Gastrocnemius medialis (tissue), 4 donors: ENCODE data around the gene PILRB. TPM values are rescaled to one million over a fixed set of nuclear protein-coding genes. Genes with fewer than 3 reads are reported as not detected.
A peak's percentile ranks its signal among the peaks of the same experiment; 100 is the strongest.
"Not testable (repeated sequence)": the region's sequence is repeated elsewhere in the genome, so short reads cannot be mapped to it uniquely, and the experiment has no call there.

Experiments used
- ATAC-seq, 2 donors: fragments of 150-250 bp; one replicate each; pipeline ENCODE4 v1.9.1; 2016
- DNase-seq, 2 donors: peaks; one replicate each; pipeline ENCODE4 v3.0.0-alpha.2; 2019
- H3K27ac ChIP-seq, 4 donors: fragments of 200-600 bp; sonication (generic); 1 replicate in 1 of 4; 2 replicates in 3 of 4; pipeline ENCODE4 v1.5.1; 2016 to 2018; ENCODE audit warnings: mild to moderate bottlenecking in 2 of 4, moderate library complexity in 1 of 4
- H3K27me3 ChIP-seq, 3 donors: fragments of 200-600 bp; sonication (generic) in 2 of 3; 1 replicate in 1 of 3; 2 replicates in 2 of 3; pipeline versions ENCODE4 v1.5.1 to v1.6.0; 2016 to 2019; ENCODE audit warnings: mild to moderate bottlenecking in 1 of 3, moderate library complexity in 1 of 3
- H3K36me3 ChIP-seq, 2 donors: fragments of 200-600 bp; sonication (generic) in 1 of 2; one replicate each; pipeline ENCODE4 v1.5.1; 2017 to 2018
- H3K4me1 ChIP-seq, 2 donors: fragments of 200-600 bp; sonication (generic) in 1 of 2; one replicate each; pipeline ENCODE4 v1.5.1; 2016 to 2017; ENCODE audit warnings: mild to moderate bottlenecking in 2 of 2
- H3K4me3 ChIP-seq, 4 donors: fragments of 200-600 bp; sonication (generic) in 3 of 4; 1 replicate in 1 of 4; 2 replicates in 3 of 4; pipeline ENCODE4 v1.5.1; 2016 to 2019; ENCODE audit warnings: mild to moderate bottlenecking in 2 of 4
- H3K9me3 ChIP-seq, 3 donors: fragments of 200-600 bp; sonication (generic) in 2 of 3; 1 replicate in 1 of 3; 2 replicates in 2 of 3; pipeline ENCODE4 v1.5.1; 2016 to 2019
- POLR2A ChIP-seq, 2 donors: fragments of 450-650 bp; IDR thresholded peaks; one replicate each; pipeline ENCODE4 v1.6.1; 2017; ENCODE audit warnings: antibody characterized with exemption in 2 of 2, mild to moderate bottlenecking in 2 of 2, moderate library complexity in 2 of 2
- in situ Hi-C, 4 donors: fragments of 200-750 bp; cut with MboI; loops; one replicate each; pipeline versions ENCODE4 v1.15.0 to v1.8.0; 2017; ENCODE audit warnings: low sequenced_read_pairs in 4 of 4
- intact Hi-C: fragments of 100-400 bp; cut with DNase I; formaldehyde crosslinking; loops from one replicate; pipeline ENCODE4 v1.15.1; 2023; ENCODE audit warnings: low total_unique reads
- total RNA-seq, 4 donors: library from RNA; depleted of rRNA; stranded (reverse); fragments of >200 nt; gene quantifications; one replicate each; pipeline versions ENCODE4 v1.1.0 to v1.2.3, GENCODE V29; 2016
- TF ChIP-seq, protein P1 (sequence below), 5 experiments: fragments of 450-650 bp in 3 of 5; fragments of 200-600 bp in 2 of 5; sonication (generic) in 2 of 5; IDR thresholded peaks in 4 of 5; conservative IDR thresholded peaks in 1 of 5; 1 replicate in 4 of 5; 2 replicates in 1 of 5; pipeline ENCODE4 v1.5.1; 2016 to 2019; ENCODE audit warnings: antibody characterized with exemption in 5 of 5, mild to moderate bottlenecking in 3 of 5, moderate library complexity in 3 of 5

PILRB gene
- total RNA-seq, 4 donors from 2014 or later = 11.8 to 32.4 (median 20.8) TPM

DNA sequence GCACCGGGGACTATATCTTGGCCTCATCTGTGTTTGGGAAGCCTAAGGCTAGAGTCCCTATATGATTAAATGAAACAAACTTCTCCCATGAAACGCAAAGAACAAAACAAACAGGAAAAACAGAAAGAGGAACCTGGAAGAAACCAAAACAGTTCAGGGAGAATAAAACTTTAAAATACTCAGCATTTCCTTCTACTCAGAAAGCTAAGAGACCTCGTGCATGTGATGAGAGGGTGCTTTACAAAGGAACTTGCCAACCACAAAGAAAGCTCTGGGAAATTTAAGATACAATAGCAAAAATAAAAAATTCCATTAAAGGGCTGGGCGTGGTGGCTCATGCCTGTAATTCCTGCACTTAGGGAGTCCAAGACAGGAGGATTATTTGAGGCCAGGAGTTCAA, 22.3 kb downstream of the PILRB start:
- TF ChIP-seq POLR2A (IDR thresholded peaks at IDR 0.05) = no peak
- TF ChIP-seq, protein P1, sequence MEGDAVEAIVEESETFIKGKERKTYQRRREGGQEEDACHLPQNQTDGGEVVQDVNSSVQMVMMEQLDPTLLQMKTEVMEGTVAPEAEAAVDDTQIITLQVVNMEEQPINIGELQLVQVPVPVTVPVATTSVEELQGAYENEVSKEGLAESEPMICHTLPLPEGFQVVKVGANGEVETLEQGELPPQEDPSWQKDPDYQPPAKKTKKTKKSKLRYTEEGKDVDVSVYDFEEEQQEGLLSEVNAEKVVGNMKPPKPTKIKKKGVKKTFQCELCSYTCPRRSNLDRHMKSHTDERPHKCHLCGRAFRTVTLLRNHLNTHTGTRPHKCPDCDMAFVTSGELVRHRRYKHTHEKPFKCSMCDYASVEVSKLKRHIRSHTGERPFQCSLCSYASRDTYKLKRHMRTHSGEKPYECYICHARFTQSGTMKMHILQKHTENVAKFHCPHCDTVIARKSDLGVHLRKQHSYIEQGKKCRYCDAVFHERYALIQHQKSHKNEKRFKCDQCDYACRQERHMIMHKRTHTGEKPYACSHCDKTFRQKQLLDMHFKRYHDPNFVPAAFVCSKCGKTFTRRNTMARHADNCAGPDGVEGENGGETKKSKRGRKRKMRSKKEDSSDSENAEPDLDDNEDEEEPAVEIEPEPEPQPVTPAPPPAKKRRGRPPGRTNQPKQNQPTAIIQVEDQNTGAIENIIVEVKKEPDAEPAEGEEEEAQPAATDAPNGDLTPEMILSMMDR (IDR thresholded peaks at IDR 0.05 in 4 of 5, conservative IDR thresholded peaks at IDR 0.05 in 1 of 5) = no peak
- DNase-seq = no peak
- in situ Hi-C loops (no loop called here), intact Hi-C loops (no loop called here)
- H3K27me3 ChIP-seq = no peaks in the 10 kb centered on the region
- H3K9me3 ChIP-seq = no peaks in the 10 kb centered on the region
- H3K4me3 ChIP-seq = no peak overlapping the region
- H3K27ac ChIP-seq = no peak overlapping the region
- no peaks in the 10 kb centered on the region for H3K36me3 ChIP-seq
- H3K4me1 ChIP-seq = peaks cover 0 to 7% of the 10 kb centered on the region in 2 donors
- ATAC-seq = no peak

GRCh38 chr7:100381531-100382233, 23.8 kb downstream of the PILRB start:
- H3K27ac ChIP-seq, intact Hi-C loops, in situ Hi-C loops, H3K4me3 ChIP-seq, H3K36me3 ChIP-seq, DNase-seq, H3K9me3 ChIP-seq, ATAC-seq, H3K27me3 ChIP-seq: not testable (repeated sequence)
- peaks cover 0 to 13% of the 10 kb centered on the region in 2 donors for H3K4me1 ChIP-seq

DNA sequence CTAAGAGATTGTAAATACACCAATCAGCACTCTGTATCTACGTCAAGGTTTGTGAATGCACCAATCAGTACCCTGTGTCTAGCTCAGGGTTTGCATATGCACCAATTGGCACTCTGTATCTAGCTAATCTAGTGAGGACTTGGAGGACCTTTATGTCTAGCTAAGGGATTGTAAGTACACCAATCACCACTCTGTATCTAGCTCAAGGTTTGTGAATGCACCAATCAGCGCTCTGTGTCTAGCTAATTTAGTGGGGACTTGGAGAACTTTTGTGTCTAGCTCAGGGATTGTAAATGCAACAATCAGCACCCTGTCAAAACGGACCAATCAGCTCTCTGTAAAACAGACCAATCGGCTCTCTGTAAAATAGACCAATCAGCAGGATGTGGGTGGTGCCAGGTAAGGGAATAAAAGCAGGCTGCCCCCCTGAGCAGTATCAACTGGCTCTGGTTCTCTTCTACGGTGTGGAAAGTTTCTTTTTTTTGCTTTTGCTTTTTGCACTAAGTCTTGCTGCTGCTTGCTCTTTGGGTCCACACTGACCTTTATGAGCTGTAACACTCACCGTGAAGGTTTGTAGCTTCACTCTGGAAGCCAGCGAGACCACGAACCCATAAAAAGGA, 24.4 kb downstream of the PILRB start:
- H3K4me3 ChIP-seq, H3K27me3 ChIP-seq, in situ Hi-C loops, H3K36me3 ChIP-seq, H3K9me3 ChIP-seq, DNase-seq, H3K27ac ChIP-seq, intact Hi-C loops, ATAC-seq: not testable (repeated sequence)
- H3K4me1 ChIP-seq = peaks cover 0 to 19% of the 10 kb centered on the region in 2 donors

DNA sequence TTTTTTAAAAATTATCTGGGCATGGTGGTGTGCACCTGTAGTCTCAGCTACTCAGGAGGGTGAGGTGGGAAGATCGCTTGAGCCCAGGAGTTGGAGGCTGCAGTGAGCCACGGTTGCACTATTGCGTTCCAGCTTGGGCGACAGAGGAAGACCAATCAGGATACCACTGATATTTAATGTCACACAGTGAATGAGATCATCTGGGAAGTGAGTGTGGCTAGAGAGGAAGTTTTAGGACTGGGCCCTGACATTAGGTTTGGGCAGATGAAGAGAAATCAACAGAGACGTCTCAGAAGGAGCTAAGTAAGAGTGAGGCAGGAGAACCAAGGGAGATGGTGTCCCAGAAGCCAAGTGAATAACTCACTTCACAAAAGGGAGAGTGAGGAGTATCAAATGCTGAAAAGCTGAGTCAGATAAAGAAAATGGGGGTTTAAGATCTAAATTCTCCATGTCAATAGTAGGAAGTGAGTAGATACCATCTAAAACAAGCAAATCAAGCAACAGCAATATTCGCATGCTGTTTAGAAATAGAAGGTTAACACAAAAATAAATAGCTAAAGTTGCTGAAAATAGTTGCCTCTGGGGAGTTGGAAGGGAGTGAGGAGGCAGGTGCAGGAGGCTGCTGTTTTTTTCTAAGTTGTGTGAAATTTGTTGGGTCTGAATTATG, 26.8 kb downstream of the PILRB start:
- TF ChIP-seq POLR2A (IDR thresholded peaks at IDR 0.05) = no peak
- TF ChIP-seq, protein P1 (IDR thresholded peaks at IDR 0.05 in 4 of 5, conservative IDR thresholded peaks at IDR 0.05 in 1 of 5) = no peak
- no peak overlapping the region for H3K4me3 ChIP-seq
- no peaks in the 10 kb centered on the region for H3K9me3 ChIP-seq
- no peaks in the 10 kb centered on the region for H3K36me3 ChIP-seq
- H3K27ac ChIP-seq = peak overlapping the region in 1 of 4 donors; percentile 18
- H3K27me3 ChIP-seq = no peaks in the 10 kb centered on the region
- no peak for ATAC-seq
- peaks cover 0 to 19% of the 10 kb centered on the region in 2 donors for H3K4me1 ChIP-seq
- DNase-seq = no peak
- intact Hi-C loops = no loop called here
- in situ Hi-C loops = no loop called here

- Histone ChIP-seq H3K27ac (no peak overlapping the region), H3K4me1 (peaks cover 0 to 19% of the 10 kb centered on the region in 2 donors), H3K36me3 (no peaks in the 10 kb centered on the region), H3K9me3 (no peaks in the 10 kb centered on the region), H3K27me3 (no peaks in the 10 kb centered on the region), H3K4me3 (no peak overlapping the region)
- no peak for TF ChIP-seq POLR2A (IDR thresholded peaks at IDR 0.05)
- TF ChIP-seq, protein P1 (IDR thresholded peaks at IDR 0.05 in 4 of 5, conservative IDR thresholded peaks at IDR 0.05 in 1 of 5) = no peak
- in situ Hi-C loops (no loop called here), intact Hi-C loops (no loop called here)
- no peak for ATAC-seq
- DNase-seq = no peak
These were observed 29.0 kb downstream of the PILRB start for GRCh38 chr7:100386940-100387339.
